GM12873 (cell line): ENCODE measurements around the gene TMEM98.

Source experiments
- CTCF ChIP-seq: IDR thresholded peaks from 2 replicates; pipeline ENCODE4 v1.5.1; 2012; ENCODE audit warnings: low read depth, mild to moderate bottlenecking, moderate library complexity, low read length, control low read depth; ENCODE audit not compliant: insufficient read depth; ENCODE audit errors: missing control alignments

TMEM98 gene

DNA sequence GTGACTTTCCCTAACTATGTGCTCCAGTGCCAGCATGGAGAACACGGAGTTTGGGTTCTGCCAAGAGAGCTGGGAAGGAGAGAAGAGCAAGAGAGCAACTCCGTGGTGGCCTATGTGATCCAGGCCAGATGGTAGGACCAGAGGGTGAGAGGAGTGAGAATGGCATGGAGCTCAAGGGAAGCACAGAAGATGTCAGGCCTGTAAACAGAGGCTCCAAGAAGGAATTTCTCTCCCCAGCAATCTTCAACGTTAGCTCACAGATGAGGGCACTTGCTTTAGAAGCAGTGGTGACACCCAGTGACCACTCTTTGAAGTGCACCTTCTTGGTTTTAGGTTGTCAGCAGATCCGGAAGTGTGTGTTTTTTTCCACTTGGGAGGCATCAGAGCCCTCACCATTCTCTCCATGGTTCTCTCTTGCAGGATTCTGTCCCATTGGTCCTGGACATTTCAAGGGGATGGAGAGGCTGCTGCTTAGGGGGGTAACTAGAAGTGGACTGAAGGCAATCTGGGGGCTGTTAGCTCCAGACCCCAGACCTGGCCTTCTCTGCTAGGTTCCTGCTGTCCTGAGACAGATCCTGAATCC, 18.1 kb upstream of the TMEM98 start:
- TF ChIP-seq CTCF, result peak; percentile 90

- no peak for TF ChIP-seq CTCF
Observed at GRCh38 chr17:32910769-32911168, 17.2 kb upstream of the TMEM98 start.

GRCh38 chr17:32912218-32912897, 15.6 kb upstream of the TMEM98 start:
- TF ChIP-seq CTCF, result no peak

- TF ChIP-seq CTCF, result no peak
Observed at GRCh38 chr17:32913593-32913992, 14.4 kb upstream of the TMEM98 start.

GRCh38 chr17:32914181-32914580, 13.8 kb upstream of the TMEM98 start:
- no peak for TF ChIP-seq CTCF

DNA sequence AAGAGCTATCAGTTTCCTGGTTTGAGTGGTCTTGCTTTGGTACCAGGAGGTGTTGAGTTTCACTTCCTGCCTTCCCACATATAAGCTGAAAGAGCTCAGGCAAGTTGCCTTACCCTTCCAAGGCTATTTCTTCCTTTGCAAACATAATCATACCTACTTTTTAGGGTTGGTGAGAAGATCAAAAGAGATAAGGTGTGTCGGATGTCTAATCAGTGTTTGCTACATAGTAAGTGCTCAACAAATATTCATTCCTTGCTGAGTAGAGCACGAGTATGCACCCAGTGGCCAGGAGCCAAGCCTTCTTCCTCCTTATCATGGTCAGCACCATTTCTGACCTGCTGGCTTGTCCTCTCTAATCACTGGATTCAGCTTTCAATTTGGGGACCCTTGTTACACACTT, 12.7 kb upstream of the TMEM98 start:
- TF ChIP-seq CTCF, result no peak

DNA sequence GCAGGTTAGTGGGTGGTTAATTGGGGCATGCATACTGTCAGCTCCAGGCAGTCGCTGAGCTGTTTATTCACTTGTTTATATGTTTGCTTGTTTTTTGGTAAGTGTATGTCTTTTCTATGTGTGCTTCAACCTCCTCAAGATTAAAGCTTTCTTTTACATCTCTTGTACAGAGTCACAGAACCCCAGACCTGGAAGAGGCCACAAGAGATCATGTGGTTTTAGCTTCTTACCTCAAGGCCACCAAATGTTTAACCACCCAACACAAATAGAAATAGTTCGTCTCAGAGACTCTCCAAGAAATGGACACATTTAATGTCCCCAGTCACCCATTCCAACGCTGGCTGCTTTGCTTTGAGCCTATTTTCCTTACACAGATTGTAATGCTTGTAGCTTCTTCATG, 11.8 kb upstream of the TMEM98 start:
- TF ChIP-seq CTCF, result no peak
